ENCODE data around the gene OTOP1.
"Not testable (repeated sequence)": the region's sequence is repeated elsewhere in the genome, so short reads cannot be mapped to it uniquely, and the experiment has no call there.

GRCh38 chr4:4257705-4258104, 31.0 kb upstream of the OTOP1 start:
- not testable (repeated sequence) for TF ChIP-seq CTCF (IDR thresholded peaks at IDR 0.05); POLR2A (IDR thresholded peaks at IDR 0.05); POLR2AphosphoS5 (IDR thresholded peaks at IDR 0.05); EP300 (IDR thresholded peaks at IDR 0.05; ENCODE audit: low read depth)

All from transverse colon (tissue), 4 donors.